Small intestine (tissue), 7 donors: ENCODE results near the gene CNOT1. TPM values are rescaled to one million over a fixed set of nuclear protein-coding genes. Genes with fewer than 3 reads are reported as not detected.

ENCODE experiments used
- DNase-seq, 2 donors: peaks; one replicate each; pipeline versions ENCODE4 v3.0.0 to v3.0.0-alpha.2; 2013
- FAIRE-seq: peaks from 2 replicates; lab custom pipeline; 2012; peaks lifted over from hg19 to GRCh38; lab: Jason Lieb, UNC
- H3K27ac ChIP-seq, 3 donors: one replicate each; pipeline ENCODE4 v1.5.1; 2013; ENCODE audit warnings: low read length in 2 of 3, mild to moderate bottlenecking in 2 of 3, control low read depth in 1 of 3, inconsistent platforms in 1 of 3, low read depth in 1 of 3, moderate library complexity in 1 of 3
- H3K27me3 ChIP-seq, 3 donors: one replicate each; pipeline ENCODE4 v1.6.1; 2013; ENCODE audit warnings: low read length in 3 of 3, inconsistent platforms in 1 of 3; ENCODE audit not compliant: control insufficient read depth in 3 of 3, insufficient read depth in 3 of 3
- H3K36me3 ChIP-seq, 3 donors: one replicate each; pipeline ENCODE4 v1.6.1; 2013; ENCODE audit warnings: low read length in 3 of 3, inconsistent platforms in 1 of 3, low read depth in 1 of 3, mild to moderate bottlenecking in 1 of 3, moderate library complexity in 1 of 3; ENCODE audit not compliant: control insufficient read depth in 3 of 3, insufficient read depth in 2 of 3
- H3K4me1 ChIP-seq, 3 donors: one replicate each; pipeline ENCODE4 v1.6.1; 2013; ENCODE audit warnings: low read length in 2 of 3, inconsistent platforms in 1 of 3, low read depth in 1 of 3, mild to moderate bottlenecking in 1 of 3, moderate library complexity in 1 of 3; ENCODE audit not compliant: control insufficient read depth in 3 of 3, insufficient read depth in 2 of 3
- H3K4me3 ChIP-seq, 3 donors: one replicate each; pipeline ENCODE4 v1.5.1; 2013; ENCODE audit warnings: low read length in 3 of 3, control low read depth in 1 of 3, inconsistent platforms in 1 of 3, low read depth in 1 of 3, mild to moderate bottlenecking in 1 of 3, moderate library complexity in 1 of 3
- H3K9me3 ChIP-seq, 2 donors: one replicate each; pipeline ENCODE4 v1.6.1; 2013; ENCODE audit warnings: low read depth in 1 of 2, low read length in 1 of 2; ENCODE audit not compliant: control insufficient read depth in 2 of 2, insufficient read depth in 1 of 2
- WGBS, 3 donors: extraction: QIAGEN DNeasy Blood & Tissue Kit; methylation state at CpG; one replicate each; pipeline ENCODE4 v1.1.7; 2013; 5-methylcytosine and 5-hydroxymethylcytosine counted together
- polyA plus RNA-seq, 4 donors: library from polyadenylated mRNA; stranded (reverse) in 3 of 4; unstranded in 1 of 4; fragments of 200-250 nt in 3 of 4; fragments of 120-200 nt in 1 of 4; gene quantifications; one replicate each; pipeline versions ENCODE4 v1.2.1 to v1.2.3, GENCODE V29; 2013
- donor health status: healthy with polysubstance abuse.
- donor health status: control.
- donor health status: control.
- donor health status: Bipolar disorder and iron deficiency.
- donor health status: healthy.

Gene CNOT1
- polyA plus RNA-seq, 4 donors, result 79.4 to 190 (median 105) TPM

DNA sequence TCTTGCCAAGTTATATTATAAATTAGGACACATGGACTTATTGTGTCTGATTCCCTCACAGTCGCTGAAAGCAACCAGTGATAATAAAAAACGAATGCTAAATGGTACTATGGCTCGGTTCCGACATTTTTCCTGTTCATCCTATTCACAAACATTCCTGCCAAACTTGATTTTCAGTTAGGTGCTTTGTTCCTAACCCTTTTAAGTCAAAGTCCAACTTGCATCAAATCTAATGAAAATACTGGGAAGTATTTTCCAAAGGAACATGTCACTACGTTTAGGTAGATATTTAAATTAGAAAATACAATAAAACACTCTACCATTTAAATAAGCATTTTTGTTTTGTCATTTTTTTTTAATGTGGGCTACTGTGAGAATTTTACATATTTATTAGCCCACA, 93.3 kb downstream of the CNOT1 start:
- Histone ChIP-seq H3K36me3 (peaks cover 29 to 50% (median 36%) of the 10 kb centered on the region in 3 donors), H3K4me3 (no peak overlapping the region), H3K9me3 (no peaks in the 10 kb centered on the region), H3K27ac (no peak overlapping the region), H3K27me3 (no peaks in the 10 kb centered on the region), H3K4me1 (no peaks in the 10 kb centered on the region)
- FAIRE-seq, result no peak
- 31 to 62% (median 48%) methylated on average over 5 of the region's 5 CpGs for WGBS, 3 donors
- DNase-seq, result no peak

DNA sequence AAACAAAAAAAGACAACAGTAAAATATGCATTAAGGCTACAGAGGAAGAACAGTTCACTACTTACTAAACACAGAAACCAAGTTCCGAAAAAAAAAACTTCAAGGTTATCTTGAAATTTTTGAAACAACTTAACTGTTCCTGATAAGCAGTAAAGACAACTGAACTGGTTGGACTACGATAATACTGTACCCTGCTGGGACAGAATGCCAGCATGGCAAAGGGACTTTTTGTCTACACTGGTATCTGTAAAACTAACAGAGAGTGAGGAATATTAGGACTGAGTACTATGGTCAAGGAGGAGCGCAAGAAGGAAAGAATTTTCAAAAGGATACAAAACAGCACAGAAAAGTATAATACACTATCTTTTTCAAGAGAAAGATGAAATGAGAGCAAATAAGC, 94.5 kb downstream of the CNOT1 start:
- no peak for FAIRE-seq
- WGBS, 3 donors, result 61 to 82% (median 82%) methylated on average over 3 of the region's 3 CpGs
- peaks cover 31 to 52% (median 35%) of the 10 kb centered on the region in 3 donors for H3K36me3 ChIP-seq

DNA sequence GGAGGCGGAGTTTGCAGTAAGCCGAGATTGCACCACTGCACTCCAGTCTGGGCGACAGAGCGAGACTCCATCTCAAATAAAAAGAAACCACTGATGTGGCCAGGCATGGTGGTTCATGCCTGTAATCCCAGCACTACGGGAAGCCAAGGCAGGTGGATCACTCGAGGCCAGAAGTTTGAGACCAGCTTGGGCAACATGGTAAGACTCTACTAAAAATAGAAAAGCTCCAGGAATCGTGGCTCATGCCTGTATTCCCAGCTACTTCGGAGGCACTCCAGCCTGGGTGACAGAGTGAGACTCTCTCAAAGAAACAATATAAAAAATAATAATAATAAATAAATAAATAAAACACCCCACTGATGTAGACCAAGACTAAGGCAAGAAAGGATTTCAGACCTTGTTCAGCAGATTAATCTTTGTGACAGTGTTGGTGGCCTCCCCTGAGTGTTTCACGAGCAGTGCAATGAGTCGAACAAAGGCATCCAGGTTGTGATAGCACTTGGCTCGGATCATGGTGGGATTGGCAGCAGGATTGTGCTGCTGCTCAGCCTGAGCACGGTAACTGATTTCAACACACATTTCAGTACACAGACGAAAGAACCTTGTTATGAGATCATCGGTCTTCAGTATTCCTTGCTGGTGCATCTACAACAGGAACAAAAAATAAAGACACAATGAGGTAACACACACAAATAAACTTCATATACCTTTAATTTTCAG, 95.7 kb downstream of the CNOT1 start:
- Histone ChIP-seq H3K9me3 (no peaks in the 10 kb centered on the region), H3K4me1 (no peaks in the 10 kb centered on the region), H3K4me3 (no peak overlapping the region), H3K36me3 (peaks cover 26 to 52% (median 33%) of the 10 kb centered on the region in 3 donors), H3K27me3 (no peaks in the 10 kb centered on the region), H3K27ac (no peak overlapping the region)
- DNase-seq (no peak), FAIRE-seq (no peak)
- WGBS, 3 donors, result 95 to 96% (median 95%) methylated on average over 14 of the region's 14 CpGs

More for the DNA sequence above, 94.5 kb downstream of the CNOT1 start:
- H3K4me3 ChIP-seq, result no peak overlapping the region
- no peaks in the 10 kb centered on the region for H3K27me3 ChIP-seq
- DNase-seq, result no peak
- H3K27ac ChIP-seq, result no peak overlapping the region
- no peaks in the 10 kb centered on the region for H3K9me3 ChIP-seq
- H3K4me1 ChIP-seq, result no peaks in the 10 kb centered on the region

DNA sequence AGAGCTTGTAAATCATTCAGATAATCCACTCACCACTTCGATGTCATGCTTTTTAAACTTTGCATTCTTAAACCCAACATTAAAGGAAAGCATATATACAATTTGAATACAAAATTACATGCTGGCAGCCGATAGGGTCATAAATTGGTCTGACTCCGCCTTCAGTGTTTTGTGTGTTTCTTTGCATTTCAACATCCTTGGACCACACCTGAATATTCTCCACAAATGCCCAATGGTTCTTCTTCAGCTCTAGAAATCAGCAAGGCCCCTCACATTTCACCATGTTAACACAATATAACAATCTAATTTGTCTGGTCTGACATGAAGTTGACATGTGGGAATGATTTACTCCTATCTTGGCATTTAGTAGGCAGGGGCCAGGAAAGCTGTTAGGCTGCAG, 97.2 kb downstream of the CNOT1 start:
- FAIRE-seq (no peak), DNase-seq (no peak)
- no peak overlapping the region for H3K27ac ChIP-seq
- H3K4me3 ChIP-seq, result no peak overlapping the region
- H3K36me3 ChIP-seq, result peaks cover 24 to 49% (median 34%) of the 10 kb centered on the region in 3 donors
- H3K9me3 ChIP-seq, result no peaks in the 10 kb centered on the region
- WGBS, 3 donors, result 61 to 88% (median 82%) methylated on average over 3 of the region's 3 CpGs
- no peaks in the 10 kb centered on the region for H3K27me3 ChIP-seq
- H3K4me1 ChIP-seq, result no peaks in the 10 kb centered on the region

DNA sequence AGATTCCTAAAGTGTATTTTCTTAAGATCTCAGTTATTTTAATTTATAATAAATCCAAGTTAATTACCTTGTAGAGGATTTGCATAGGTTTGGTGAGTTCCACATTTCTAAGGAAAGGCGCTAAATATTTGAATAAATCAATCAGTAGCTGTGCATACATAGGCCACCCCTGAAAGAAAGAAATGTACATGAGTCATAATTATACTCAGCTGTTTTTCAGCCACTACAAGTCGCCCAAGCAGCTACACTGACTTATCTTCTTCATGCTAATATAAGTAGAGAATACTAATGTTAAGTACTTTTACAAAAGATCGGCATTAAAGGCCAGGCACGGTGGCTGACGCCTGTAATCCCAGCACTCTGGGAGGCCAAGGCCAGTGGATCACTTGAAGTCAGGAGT, 99.4 kb downstream of the CNOT1 start:
- 88 to 93% (median 91%) methylated on average over 5 of the region's 5 CpGs for WGBS, 3 donors
- no peak for DNase-seq
- no peak overlapping the region for H3K27ac ChIP-seq
- H3K4me1 ChIP-seq, result no peaks in the 10 kb centered on the region
- no peaks in the 10 kb centered on the region for H3K9me3 ChIP-seq
- H3K36me3 ChIP-seq, result peaks cover 18 to 46% (median 40%) of the 10 kb centered on the region in 3 donors
- H3K4me3 ChIP-seq, result no peak overlapping the region
- FAIRE-seq, result no peak
- no peaks in the 10 kb centered on the region for H3K27me3 ChIP-seq

DNA sequence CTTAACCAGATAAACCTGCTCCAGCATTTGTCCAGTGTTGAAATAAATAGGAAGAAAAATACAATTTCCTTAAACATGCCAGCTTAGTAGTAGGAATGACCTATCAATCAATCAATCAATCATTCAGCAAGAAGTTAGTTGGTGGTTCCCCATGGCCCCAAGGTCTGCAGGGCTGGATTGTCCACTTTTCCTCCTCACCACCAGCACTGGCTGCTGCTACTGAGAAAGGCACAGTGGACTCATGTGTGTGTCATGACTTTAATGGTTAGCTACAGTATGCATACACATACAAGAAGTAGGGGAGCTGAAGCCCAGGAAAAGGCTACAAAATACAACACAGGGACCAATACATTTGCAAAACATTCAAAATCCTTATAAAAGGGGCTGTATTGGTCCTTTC, 109.9 kb downstream of the CNOT1 start:
- FAIRE-seq (no peak), DNase-seq (no peak)
- H3K4me1 ChIP-seq, result peaks cover 3 to 11% (median 3%) of the 10 kb centered on the region in 3 donors
- no peak overlapping the region for H3K4me3 ChIP-seq
- no peak overlapping the region for H3K27ac ChIP-seq
- H3K27me3 ChIP-seq, result no peaks in the 10 kb centered on the region
- peaks cover 14 to 47% (median 31%) of the 10 kb centered on the region in 3 donors for H3K36me3 ChIP-seq
- H3K9me3 ChIP-seq, result no peaks in the 10 kb centered on the region

DNA sequence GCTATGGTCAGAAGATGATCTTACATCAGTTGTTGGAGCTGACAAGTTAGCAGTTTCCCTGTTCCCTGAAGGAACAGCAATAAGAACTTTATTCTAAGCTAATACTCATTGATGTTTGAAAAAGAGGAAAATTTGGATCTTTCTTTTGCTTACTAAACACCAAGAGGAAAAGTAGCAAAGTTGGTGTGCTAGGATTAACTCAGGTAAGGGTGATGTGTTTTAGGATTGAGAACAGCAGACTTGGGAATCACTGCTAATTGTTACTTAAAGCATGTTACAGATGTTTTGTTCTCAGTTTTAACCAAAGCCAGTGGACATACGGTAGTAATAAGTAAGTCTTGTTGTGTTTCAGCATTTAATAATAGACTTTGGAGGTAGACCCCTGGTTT, 110.7 kb downstream of the CNOT1 start:
- no peaks in the 10 kb centered on the region for H3K9me3 ChIP-seq
- H3K27me3 ChIP-seq, result no peaks in the 10 kb centered on the region
- H3K36me3 ChIP-seq, result peaks cover 9 to 46% (median 26%) of the 10 kb centered on the region in 3 donors
- 75 to 81% (median 78%) methylated on average over 1 of the region's 1 CpG for WGBS, 3 donors
- DNase-seq, result no peak
- FAIRE-seq, result no peak
- H3K27ac ChIP-seq, result no peak overlapping the region
- no peak overlapping the region for H3K4me3 ChIP-seq
- H3K4me1 ChIP-seq, result peaks cover 3 to 12% (median 3%) of the 10 kb centered on the region in 3 donors

DNA sequence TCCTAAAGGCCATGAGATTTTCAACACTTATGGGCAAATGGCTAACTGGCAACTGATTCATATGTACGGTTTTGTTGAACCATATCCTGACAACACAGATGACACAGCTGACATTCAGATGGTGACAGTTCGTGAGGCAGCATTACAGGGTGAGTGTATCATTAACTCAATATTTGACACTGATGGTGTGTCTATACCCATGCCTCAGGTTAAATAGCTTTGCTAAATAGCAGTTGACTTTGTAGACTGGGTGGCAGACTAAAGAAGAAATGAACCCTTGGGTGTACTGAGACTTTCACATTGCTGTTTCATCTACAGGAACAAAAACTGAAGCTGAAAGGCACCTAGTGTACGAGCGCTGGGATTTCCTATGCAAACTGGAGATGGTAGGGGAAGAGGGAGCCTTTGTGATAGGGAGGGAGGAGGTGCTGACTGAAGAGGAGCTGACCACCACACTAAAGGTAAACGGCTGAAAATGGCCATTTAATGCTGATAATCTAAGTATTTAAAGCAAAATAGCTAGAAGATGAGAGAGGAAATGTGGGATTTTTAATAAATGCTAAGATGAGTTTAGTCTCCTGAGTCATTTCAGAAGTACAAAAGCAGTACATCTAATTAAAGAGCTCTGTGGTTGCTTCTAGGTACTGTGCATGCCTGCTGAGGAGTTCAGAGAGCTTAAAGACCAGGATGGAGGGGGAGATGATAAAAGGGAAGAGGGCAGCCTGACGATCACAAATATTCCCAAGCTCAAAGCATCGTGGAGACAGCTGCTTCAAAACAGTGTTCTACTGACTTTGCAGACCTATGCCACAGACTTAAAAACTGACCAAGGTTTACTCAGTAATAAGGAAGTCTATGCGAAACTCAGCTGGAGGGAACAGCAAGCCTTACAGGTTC, 111.3 kb downstream of the CNOT1 start:
- Histone ChIP-seq H3K4me3 (no peak overlapping the region), H3K4me1 (peaks cover 3 to 12% (median 3%) of the 10 kb centered on the region in 3 donors), H3K27me3 (no peaks in the 10 kb centered on the region), H3K27ac (no peak overlapping the region), H3K36me3 (peaks cover 9 to 42% (median 25%) of the 10 kb centered on the region in 3 donors), H3K9me3 (no peaks in the 10 kb centered on the region)
- WGBS, 3 donors, result 61 to 67% (median 66%) methylated on average over 8 of the region's 8 CpGs
- DNase-seq, result no peak
- FAIRE-seq, result no peak
